Ectodermal cell (in vitro differentiated cells): ENCODE results near the gene CISH.

Source experiments
- H3K27ac ChIP-seq: 2 replicates; pipeline ENCODE4 v1.7.0; 2013; ENCODE audit warnings: mild to moderate bottlenecking, low read depth, low read length; ENCODE audit not compliant: insufficient read depth, poor library complexity, severe bottlenecking
- H3K27me3 ChIP-seq: 2 replicates; pipeline ENCODE4 v1.7.0; 2013; ENCODE audit warnings: mild to moderate bottlenecking, low read length; ENCODE audit not compliant: insufficient read depth, control insufficient read depth, poor library complexity, severe bottlenecking
- H3K36me3 ChIP-seq: one replicate; pipeline ENCODE4 v1.7.0; 2013; ENCODE audit warnings: low read length; ENCODE audit not compliant: control insufficient read depth, insufficient read depth
- H3K4me1 ChIP-seq: one replicate; pipeline ENCODE4 v1.7.0; 2013; ENCODE audit warnings: low read length; ENCODE audit not compliant: control insufficient read depth, insufficient read depth
- H3K4me3 ChIP-seq: 2 replicates; pipeline ENCODE4 v1.7.0; 2013; ENCODE audit warnings: low read depth, low read length, control low read depth; ENCODE audit not compliant: insufficient read depth
- H3K9me3 ChIP-seq: 2 replicates; pipeline ENCODE4 v1.7.0; 2013; ENCODE audit warnings: mild to moderate bottlenecking, low read length, moderate library complexity; ENCODE audit not compliant: control insufficient read depth
- WGBS, 2 experiments: methylation state at CpG; one replicate each; pipeline ENCODE4 v1.1.7; 2013; ENCODE audit warnings: missing lambda C conversion rate in 2 of 2; 5-methylcytosine and 5-hydroxymethylcytosine counted together

Gene CISH

GRCh38 chr3:50600141-50600753 lies 11.3 kb downstream of the CISH start:
- no peaks in the 10 kb centered on the region for H3K36me3 ChIP-seq
- no peaks in the 10 kb centered on the region for H3K9me3 ChIP-seq
- H3K27ac ChIP-seq, result no peak overlapping the region
- no peak overlapping the region for H3K4me3 ChIP-seq
- 92% methylated on average over 9 of the region's 9 CpGs for whole genome bisulfite sequencing, 2 experiments
- H3K27me3 ChIP-seq, result no peaks in the 10 kb centered on the region
- no peaks in the 10 kb centered on the region for H3K4me1 ChIP-seq

- no peaks in the 10 kb centered on the region for H3K9me3 ChIP-seq
- no peak overlapping the region for H3K27ac ChIP-seq
- no peaks in the 10 kb centered on the region for H3K27me3 ChIP-seq
- no peak overlapping the region for H3K4me3 ChIP-seq
- no peaks in the 10 kb centered on the region for H3K36me3 ChIP-seq
- WGBS, 2 experiments, result 88 to 100% methylated on average over 1 of the region's 1 CpG
- H3K4me1 ChIP-seq, result no peaks in the 10 kb centered on the region
Measured at GRCh38 chr3:50599716-50600118, 11.9 kb downstream of the CISH start.

- WGBS, 2 experiments, result 82% methylated on average over 6 of the region's 6 CpGs
- Histone ChIP-seq H3K27ac (no peak overlapping the region), H3K27me3 (no peaks in the 10 kb centered on the region), H3K36me3 (no peaks in the 10 kb centered on the region), H3K4me1 (no peaks in the 10 kb centered on the region), H3K9me3 (no peaks in the 10 kb centered on the region), H3K4me3 (no peak overlapping the region)
Measured at GRCh38 chr3:50599115-50599715, 12.4 kb downstream of the CISH start.

GRCh38 chr3:50594253-50594785 lies 17.3 kb downstream of the CISH start:
- Histone ChIP-seq H3K27ac (no peak overlapping the region), H3K36me3 (no peaks in the 10 kb centered on the region), H3K4me3 (no peak overlapping the region), H3K9me3 (no peaks in the 10 kb centered on the region), H3K27me3 (no peaks in the 10 kb centered on the region), H3K4me1 (no peaks in the 10 kb centered on the region)
- 65 to 77% methylated on average over 2 of the region's 2 CpGs for WGBS, 2 experiments

- Histone ChIP-seq H3K27ac (no peak overlapping the region), H3K4me1 (no peaks in the 10 kb centered on the region), H3K27me3 (no peaks in the 10 kb centered on the region), H3K9me3 (no peaks in the 10 kb centered on the region), H3K4me3 (no peak overlapping the region), H3K36me3 (no peaks in the 10 kb centered on the region)
- WGBS, 2 experiments, result 78% methylated on average over 5 of the region's 5 CpGs
Measured at GRCh38 chr3:50592568-50592967, 19.0 kb downstream of the CISH start.

- 87 to 90% methylated on average over 9 of the region's 9 CpGs for WGBS, 2 experiments
- no peaks in the 10 kb centered on the region for H3K27me3 ChIP-seq
Measured at GRCh38 chr3:50591196-50591741, 20.3 kb downstream of the CISH start.

GRCh38 chr3:50588759-50589433 lies 22.7 kb downstream of the CISH start:
- H3K27ac ChIP-seq, result no peak overlapping the region
- WGBS, 2 experiments, result 94 to 97% methylated on average over 4 of the region's 4 CpGs

More at GRCh38 chr3:50591196-50591741, 20.3 kb downstream of the CISH start:
- Histone ChIP-seq H3K27ac (no peak overlapping the region), H3K4me3 (no peak overlapping the region), H3K4me1 (no peaks in the 10 kb centered on the region), H3K9me3 (no peaks in the 10 kb centered on the region), H3K36me3 (no peaks in the 10 kb centered on the region)

GRCh38 chr3:50587806-50588758 lies 23.5 kb downstream of the CISH start:
- H3K4me3 ChIP-seq, result no peak overlapping the region
- H3K27ac ChIP-seq, result no peak overlapping the region
- no peaks in the 10 kb centered on the region for H3K36me3 ChIP-seq
- WGBS, 2 experiments, result 84 to 86% methylated on average over 17 of the region's 17 CpGs
- H3K9me3 ChIP-seq, result no peaks in the 10 kb centered on the region
- no peaks in the 10 kb centered on the region for H3K4me1 ChIP-seq
- H3K27me3 ChIP-seq, result no peaks in the 10 kb centered on the region

More at GRCh38 chr3:50588759-50589433, 22.7 kb downstream of the CISH start:
- no peak overlapping the region for H3K4me3 ChIP-seq
- H3K9me3 ChIP-seq, result no peaks in the 10 kb centered on the region
- H3K36me3 ChIP-seq, result no peaks in the 10 kb centered on the region
- H3K27me3 ChIP-seq, result no peaks in the 10 kb centered on the region
- H3K4me1 ChIP-seq, result no peaks in the 10 kb centered on the region

GRCh38 chr3:50587373-50587772 lies 24.2 kb downstream of the CISH start:
- H3K27ac ChIP-seq, result no peak overlapping the region
- no peaks in the 10 kb centered on the region for H3K36me3 ChIP-seq
- no peaks in the 10 kb centered on the region for H3K4me1 ChIP-seq
- H3K4me3 ChIP-seq, result no peak overlapping the region
- 94% methylated on average over 6 of the region's 6 CpGs for WGBS, 2 experiments
- no peaks in the 10 kb centered on the region for H3K9me3 ChIP-seq
- no peaks in the 10 kb centered on the region for H3K27me3 ChIP-seq
